HepG2 (cell line): ENCODE data around the gene CTCF. TPM values are rescaled to one million over a fixed set of nuclear protein-coding genes. Genes with fewer than 3 reads are reported as not detected.

Source experiments
- CSRNP1 ChIP-seq: sonication (generic); formaldehyde crosslinking; IDR thresholded peaks from 2 replicates; pipeline ENCODE4 v1.8.1; 2023; ENCODE audit warnings: mild to moderate bottlenecking, missing genetic modification reagents
- HMG20A ChIP-seq: IDR thresholded peaks from 2 replicates; pipeline ENCODE4 v1.6.1; 2016; ENCODE audit warnings: borderline replicate concordance
- MEIS2 ChIP-seq: sonication (generic); formaldehyde crosslinking; IDR thresholded peaks from 2 replicates; pipeline ENCODE4 v1.9.0; 2021; ENCODE audit warnings: mild to moderate bottlenecking, missing genetic modification reagents
- MYNN ChIP-seq: sonication (generic); formaldehyde crosslinking; IDR thresholded peaks from 2 replicates; pipeline ENCODE4 v1.4.0; 2020; ENCODE audit warnings: mild to moderate bottlenecking, low read depth, missing genetic modification reagents
- NR0B2 ChIP-seq: sonication (generic); formaldehyde crosslinking; IDR thresholded peaks from 2 replicates; pipeline ENCODE4 v1.4.0; 2020; ENCODE audit warnings: mild to moderate bottlenecking, missing genetic modification reagents
- SIN3A ChIP-seq: IDR thresholded peaks from 2 replicates; pipeline ENCODE4 v1.6.1; 2011; ENCODE audit warnings: low read depth, mild to moderate bottlenecking, control low read depth, low read length, borderline replicate concordance
- SMARCE1 ChIP-seq: fragments of 450-650 bp; IDR thresholded peaks from 2 replicates; pipeline ENCODE4 v1.6.1; 2017; ENCODE audit warnings: borderline replicate concordance
- ZBTB7A ChIP-seq: sonication (generic); formaldehyde crosslinking; IDR thresholded peaks from 2 replicates; pipeline ENCODE4 v1.8.0; 2022; ENCODE audit warnings: mild to moderate bottlenecking, missing genetic modification reagents
- ZNF230 ChIP-seq: sonication (generic); formaldehyde crosslinking; IDR thresholded peaks from 2 replicates; pipeline ENCODE4 v1.4.0; 2020; ENCODE audit warnings: mild to moderate bottlenecking, missing genetic modification reagents
- ZNF317 ChIP-seq: sonication (generic); formaldehyde crosslinking; IDR thresholded peaks from 2 replicates; pipeline ENCODE4 v1.5.0; 2020; ENCODE audit warnings: mild to moderate bottlenecking, missing genetic modification reagents
- ZNF343 ChIP-seq: sonication (generic); formaldehyde crosslinking; IDR thresholded peaks from 2 replicates; pipeline ENCODE4 v1.4.0; 2020; ENCODE audit warnings: mild to moderate bottlenecking, missing genetic modification reagents
- ZNF468 ChIP-seq: sonication (generic); formaldehyde crosslinking; IDR thresholded peaks from 2 replicates; pipeline ENCODE4 v1.8.0; 2022; ENCODE audit warnings: mild to moderate bottlenecking, moderate library complexity, missing genetic modification reagents
- ZNF549 ChIP-seq: sonication (generic); formaldehyde crosslinking; IDR thresholded peaks from 2 replicates; pipeline ENCODE4 v1.5.0; 2020; ENCODE audit warnings: missing genetic modification reagents
- ZNF713 ChIP-seq: sonication (generic); formaldehyde crosslinking; IDR thresholded peaks from 2 replicates; pipeline ENCODE4 v1.4.0; 2020; ENCODE audit warnings: mild to moderate bottlenecking, missing genetic modification reagents
- ZNF749 ChIP-seq: sonication (generic); formaldehyde crosslinking; IDR thresholded peaks from 2 replicates; pipeline ENCODE4 v1.8.0; 2022; ENCODE audit warnings: mild to moderate bottlenecking, missing genetic modification reagents, moderate library complexity, borderline replicate concordance
- ZSCAN21 ChIP-seq: sonication (generic); formaldehyde crosslinking; IDR thresholded peaks from 2 replicates; pipeline ENCODE4 v1.8.0; 2022; ENCODE audit warnings: mild to moderate bottlenecking, missing genetic modification reagents, moderate library complexity, borderline replicate concordance
- polyA plus RNA-seq, 8 experiments: library from polyadenylated mRNA; depleted of rRNA in 3 of 8; stranded (reverse) in 7 of 8; unstranded in 1 of 8; fragments of >200 nt; fragmentation: Illumina TruSeq in 4 of 8; extraction: Trizol in 4 of 8; gene quantifications; 2 replicates each; pipeline versions ENCODE4 v1.2.1 to v1.2.3, GENCODE V29; 2011 to 2016; ENCODE audit warnings: low read depth in 4 of 8, missing spikeins in 1 of 8, mixed read lengths in 1 of 8; ENCODE audit not compliant: insufficient read depth in 1 of 8
- total RNA-seq, 5 experiments: library from RNA; depleted of rRNA; stranded (reverse); fragments of >200 nt; fragmentation: Illumina TruSeq; extraction: Trizol; gene quantifications; 2 replicates each; pipeline ENCODE4 v1.2.3, GENCODE V29; 2016; ENCODE audit warnings: low read depth in 1 of 5
- TF ChIP-seq, protein P1 (sequence below): sonication (generic); formaldehyde crosslinking; IDR thresholded peaks from 2 replicates; pipeline ENCODE4 v1.5.0; 2020; ENCODE audit warnings: mild to moderate bottlenecking, missing genetic modification reagents, borderline replicate concordance

Gene CTCF
- total and polyA plus RNA-seq, 2 of the 13 experiments (the other 11 are each of a cell fraction or from before 2014, with no cell fraction given) = 19.5 to 37.5 TPM

DNA sequence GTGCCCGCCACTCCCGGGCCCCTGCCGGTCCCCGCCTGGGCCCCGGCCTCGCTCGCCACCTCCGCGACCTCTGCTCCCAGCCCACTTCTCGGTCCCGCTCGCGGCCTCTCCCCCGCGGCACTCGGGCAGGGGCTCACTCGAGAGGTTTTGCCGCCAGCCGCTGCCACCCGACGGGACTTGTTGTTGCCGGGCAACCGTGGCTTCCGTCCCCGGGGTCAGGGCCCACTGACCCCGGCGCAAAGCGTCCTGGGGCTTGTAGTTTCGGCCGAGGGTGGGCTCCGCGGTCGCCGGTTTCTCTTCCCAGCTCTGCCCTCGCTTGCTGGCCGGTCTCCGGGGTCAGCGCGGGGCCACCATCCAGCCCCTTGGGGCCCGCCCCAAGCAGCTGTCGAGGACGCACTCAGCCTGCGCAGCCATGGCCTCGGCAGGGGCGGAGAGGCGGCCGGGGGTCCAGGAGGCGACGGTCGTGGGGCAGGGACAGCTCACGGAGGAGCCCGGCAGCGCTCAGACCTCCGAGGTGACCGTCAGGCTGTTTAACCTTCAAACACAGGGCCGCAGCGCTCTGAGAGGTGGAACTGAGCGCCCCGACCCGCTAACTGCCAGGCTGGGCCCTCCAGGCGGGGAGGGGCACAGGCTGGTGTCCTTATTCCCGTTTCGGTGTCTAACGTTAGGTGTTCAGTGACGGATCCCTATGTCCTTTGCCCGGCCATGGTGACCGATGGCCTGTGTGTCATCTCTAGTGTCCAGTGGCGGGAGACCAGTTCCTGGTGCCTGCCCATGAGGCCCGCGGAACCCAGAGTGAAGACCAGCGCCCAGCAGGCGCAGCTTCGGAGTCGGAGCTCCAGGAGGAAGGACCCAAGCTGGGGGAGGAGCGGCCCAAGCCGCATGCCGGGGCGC, 104.5 kb downstream of the CTCF start, which contains the start of the genes C16orf86 and ENKD1 (continued):
- peak; percentile 98 for TF ChIP-seq SIN3A
- TF ChIP-seq ZNF713 = 0 out of 2 replicates have a peak, but pooled peaks have one; percentile 43
- peak; percentile 14; the same call in 1 of the 2 replicates for TF ChIP-seq ZNF230 (CRISPR knock-in tag)
- no peak; the same call in 1 of the 2 replicates for TF ChIP-seq CSRNP1
- no peak for TF ChIP-seq SMARCE1
- TF ChIP-seq ZNF749 (CRISPR knock-in tag) = 0 out of 2 replicates have a peak, but pooled peaks have one; percentile 11
- peak; percentile 72; the same call in 1 of the 2 replicates for TF ChIP-seq ZNF549
- TF ChIP-seq ZNF468 (CRISPR knock-in tag) = 0 out of 2 replicates have a peak, but pooled peaks have one; percentile 49
- TF ChIP-seq HMG20A (CRISPR knock-in tag) = no peak; the same call in 1 of the 2 replicates
- peak; percentile 72; the same call in 1 of the 2 replicates for TF ChIP-seq MEIS2 (CRISPR knock-in tag)
- no peak for TF ChIP-seq ZNF343 (CRISPR knock-in tag)
- TF ChIP-seq NR0B2 (CRISPR knock-in tag) = 0 out of 2 replicates have a peak, but pooled peaks have one; percentile 9
- 0 out of 2 replicates have a peak, but pooled peaks have one; percentile 46 for TF ChIP-seq ZNF317 (CRISPR knock-in tag)
- no peak; the same call in 1 of the 2 replicates for TF ChIP-seq MYNN (CRISPR knock-in tag)
- no peak; the same call in none of the 2 replicates for TF ChIP-seq ZSCAN21 (CRISPR knock-in tag)
- peak; percentile 11; the same call in 1 of the 2 replicates for TF ChIP-seq ZBTB7A
- TF ChIP-seq, protein P1, sequence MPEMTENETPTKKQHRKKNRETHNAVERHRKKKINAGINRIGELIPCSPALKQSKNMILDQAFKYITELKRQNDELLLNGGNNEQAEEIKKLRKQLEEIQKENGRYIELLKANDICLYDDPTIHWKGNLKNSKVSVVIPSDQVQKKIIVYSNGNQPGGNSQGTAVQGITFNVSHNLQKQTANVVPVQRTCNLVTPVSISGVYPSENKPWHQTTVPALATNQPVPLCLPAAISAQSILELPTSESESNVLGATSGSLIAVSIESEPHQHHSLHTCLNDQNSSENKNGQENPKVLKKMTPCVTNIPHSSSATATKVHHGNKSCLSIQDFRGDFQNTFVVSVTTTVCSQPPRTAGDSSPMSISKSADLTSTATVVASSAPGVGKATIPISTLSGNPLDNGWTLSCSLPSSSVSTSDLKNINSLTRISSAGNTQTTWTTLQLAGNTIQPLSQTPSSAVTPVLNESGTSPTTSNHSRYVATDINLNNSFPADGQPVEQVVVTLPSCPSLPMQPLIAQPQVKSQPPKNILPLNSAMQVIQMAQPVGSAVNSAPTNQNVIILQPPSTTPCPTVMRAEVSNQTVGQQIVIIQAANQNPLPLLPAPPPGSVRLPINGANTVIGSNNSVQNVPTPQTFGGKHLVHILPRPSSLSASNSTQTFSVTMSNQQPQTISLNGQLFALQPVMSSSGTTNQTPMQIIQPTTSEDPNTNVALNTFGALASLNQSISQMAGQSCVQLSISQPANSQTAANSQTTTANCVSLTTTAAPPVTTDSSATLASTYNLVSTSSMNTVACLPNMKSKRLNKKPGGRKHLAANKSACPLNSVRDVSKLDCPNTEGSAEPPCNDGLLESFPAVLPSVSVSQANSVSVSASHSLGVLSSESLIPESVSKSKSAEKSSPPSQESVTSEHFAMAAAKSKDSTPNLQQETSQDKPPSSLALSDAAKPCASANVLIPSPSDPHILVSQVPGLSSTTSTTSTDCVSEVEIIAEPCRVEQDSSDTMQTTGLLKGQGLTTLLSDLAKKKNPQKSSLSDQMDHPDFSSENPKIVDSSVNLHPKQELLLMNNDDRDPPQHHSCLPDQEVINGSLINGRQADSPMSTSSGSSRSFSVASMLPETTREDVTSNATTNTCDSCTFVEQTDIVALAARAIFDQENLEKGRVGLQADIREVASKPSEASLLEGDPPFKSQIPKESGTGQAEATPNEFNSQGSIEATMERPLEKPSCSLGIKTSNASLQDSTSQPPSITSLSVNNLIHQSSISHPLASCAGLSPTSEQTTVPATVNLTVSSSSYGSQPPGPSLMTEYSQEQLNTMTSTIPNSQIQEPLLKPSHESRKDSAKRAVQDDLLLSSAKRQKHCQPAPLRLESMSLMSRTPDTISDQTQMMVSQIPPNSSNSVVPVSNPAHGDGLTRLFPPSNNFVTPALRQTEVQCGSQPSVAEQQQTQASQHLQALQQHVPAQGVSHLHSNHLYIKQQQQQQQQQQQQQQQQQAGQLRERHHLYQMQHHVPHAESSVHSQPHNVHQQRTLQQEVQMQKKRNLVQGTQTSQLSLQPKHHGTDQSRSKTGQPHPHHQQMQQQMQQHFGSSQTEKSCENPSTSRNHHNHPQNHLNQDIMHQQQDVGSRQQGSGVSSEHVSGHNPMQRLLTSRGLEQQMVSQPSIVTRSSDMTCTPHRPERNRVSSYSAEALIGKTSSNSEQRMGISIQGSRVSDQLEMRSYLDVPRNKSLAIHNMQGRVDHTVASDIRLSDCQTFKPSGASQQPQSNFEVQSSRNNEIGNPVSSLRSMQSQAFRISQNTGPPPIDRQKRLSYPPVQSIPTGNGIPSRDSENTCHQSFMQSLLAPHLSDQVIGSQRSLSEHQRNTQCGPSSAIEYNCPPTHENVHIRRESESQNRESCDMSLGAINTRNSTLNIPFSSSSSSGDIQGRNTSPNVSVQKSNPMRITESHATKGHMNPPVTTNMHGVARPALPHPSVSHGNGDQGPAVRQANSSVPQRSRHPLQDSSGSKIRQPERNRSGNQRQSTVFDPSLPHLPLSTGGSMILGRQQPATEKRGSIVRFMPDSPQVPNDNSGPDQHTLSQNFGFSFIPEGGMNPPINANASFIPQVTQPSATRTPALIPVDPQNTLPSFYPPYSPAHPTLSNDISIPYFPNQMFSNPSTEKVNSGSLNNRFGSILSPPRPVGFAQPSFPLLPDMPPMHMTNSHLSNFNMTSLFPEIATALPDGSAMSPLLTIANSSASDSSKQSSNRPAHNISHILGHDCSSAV (CRISPR knock-in tag) = no peak
